Pancreas (tissue), 10 donors: ENCODE measurements around the gene HBS1L. TPM values are rescaled to one million over a fixed set of nuclear protein-coding genes. Genes with fewer than 3 reads are reported as not detected.

ENCODE experiments used
- ATAC-seq, 4 donors: fragments of 200-7000 bp; cut with Tn5 transposase; one replicate each; pipeline versions ENCODE4 v1.8.0 to v1.9.1; 2020; ENCODE audit warnings: mild to moderate bottlenecking in 4 of 4, moderate library complexity in 4 of 4
- DNase-seq, 6 donors: peaks; one replicate each; pipeline ENCODE4 v3.0.0-alpha.2; 2020
- FAIRE-seq: peaks from 2 replicates; lab custom pipeline; 2012; peaks lifted over from hg19 to GRCh38; lab: Jason Lieb, UNC
- H3K27ac ChIP-seq, 4 donors: fragments of 200-600 bp; sonication (generic); 1 replicate in 3 of 4; 2 replicates in 1 of 4; pipeline versions ENCODE4 v1.5.0 to v1.8.0; 2020
- H3K27me3 ChIP-seq, 4 donors: fragments of 200-600 bp; one replicate each; pipeline ENCODE4 v1.8.0; 2021
- H3K36me3 ChIP-seq, 3 donors: fragments of 200-600 bp; sonication (generic) in 1 of 3; one replicate each; pipeline versions ENCODE4 v1.5.0 to v1.8.0; 2020 to 2021
- H3K4me1 ChIP-seq, 3 donors: fragments of 200-600 bp; one replicate each; pipeline ENCODE4 v1.8.0; 2021
- H3K4me3 ChIP-seq, 4 donors: fragments of 200-600 bp; sonication (generic) in 2 of 4; one replicate each; pipeline versions ENCODE4 v1.5.0 to v1.8.0; 2020 to 2021
- H3K9me3 ChIP-seq, 4 donors: fragments of 200-600 bp; one replicate each; pipeline ENCODE4 v1.8.0; 2021
- CTCF ChIP-seq, 4 donors: fragments of 200-600 bp; sonication (generic) in 3 of 4; IDR thresholded peaks; one replicate each; pipeline versions ENCODE4 v1.5.0 to v1.8.0; 2021; ENCODE audit warnings: antibody characterized with exemption in 4 of 4
- WGBS, 2 donors: extraction: QIAGEN DNeasy Blood & Tissue Kit; methylation state at CpG; one replicate each; pipeline ENCODE4 v1.1.7; 2013; 5-methylcytosine and 5-hydroxymethylcytosine counted together
- intact Hi-C, 3 donors: fragments of 100-400 bp; cut with DNase I; formaldehyde crosslinking; loops; one replicate each; pipeline versions ENCODE4 v1.11.1 to v1.14.2; 2022
- polyA plus RNA-seq, 2 donors: library from polyadenylated mRNA; stranded (reverse); fragments of 200-250 nt; gene quantifications; one replicate each; pipeline ENCODE4 v1.2.3, GENCODE V29; 2013
- total RNA-seq, 6 donors: library from RNA; stranded (reverse); fragmentation: NEBNext Ultra II Directional in 4 of 6; extraction: Animal tissue kit (Norgen Biotek cat#: 25700) in 4 of 6; gene quantifications; one replicate each; pipeline versions ENCODE4 v1.2.1 to v1.2.4, GENCODE V29; 2021 to 2023
- donor health status: healthy with polysubstance abuse.
- donor health status: DM: no; HTN: no; CAD: no; lungs with moderate emphysema.
- donor health status: DM: no; HTN: no; CAD: no.
- donor health status: control.
- donor health status: control.
- donor health status: Bipolar disorder and iron deficiency.
- donor health status: DM: yes; HTN: yes; CAD: no.
- donor health status: DM: no; HTN: no; CAD: no.
- donor health status: DM: no; HTN: no; CAD: no.
- donor health status: DM: yes; HTN: yes; CAD: no.

HBS1L gene
- total and polyA plus RNA-seq, 8 donors, result 10.3 to 41.5 (median 38.9) TPM

- ATAC-seq, result peak; percentile 77 to 95 (median 83)
- no peak for TF ChIP-seq CTCF (IDR thresholded peaks at IDR 0.05)
Observed at GRCh38 chr6:135087803-135088202, 33.2 kb upstream of the HBS1L start.

GRCh38 chr6:135087403-135087802 is 32.8 kb upstream of the HBS1L start:
- FAIRE-seq, result no peak
- H3K4me1 ChIP-seq, result peaks cover 0 to 11% (median 0%) of the 10 kb centered on the region in 3 donors
- peak in 1 of 4 donors; percentile 8 for ATAC-seq
- no peaks in the 10 kb centered on the region for H3K27me3 ChIP-seq
- H3K4me3 ChIP-seq, result no peak overlapping the region
- no peaks in the 10 kb centered on the region for H3K9me3 ChIP-seq
- WGBS, 2 donors, result 80% methylated on average over 3 of the region's 3 CpGs
- H3K36me3 ChIP-seq, result no peaks in the 10 kb centered on the region
- DNase-seq, result no peak
- TF ChIP-seq CTCF (IDR thresholded peaks at IDR 0.05), result no peak
- intact Hi-C loops, result no loop called here
- no peak overlapping the region for H3K27ac ChIP-seq

More at GRCh38 chr6:135087803-135088202, 33.2 kb upstream of the HBS1L start:
- intact Hi-C loops, result no loop called here
- H3K4me3 ChIP-seq, result no peak overlapping the region
- H3K36me3 ChIP-seq, result no peaks in the 10 kb centered on the region
- DNase-seq (peak in 4 of 6 donors; percentile 25 to 51 (median 42)), FAIRE-seq (no peak)
- no peaks in the 10 kb centered on the region for H3K9me3 ChIP-seq
- 13 to 14% methylated on average over 5 of the region's 5 CpGs for WGBS, 2 donors
- no peak overlapping the region for H3K27ac ChIP-seq
- peaks cover 0 to 11% (median 0%) of the 10 kb centered on the region in 3 donors for H3K4me1 ChIP-seq
- H3K27me3 ChIP-seq, result no peaks in the 10 kb centered on the region

GRCh38 chr6:135086414-135086764 is 31.8 kb upstream of the HBS1L start:
- no peaks in the 10 kb centered on the region for H3K36me3 ChIP-seq
- intact Hi-C loops, result no loop called here
- peaks cover 0 to 11% (median 0%) of the 10 kb centered on the region in 3 donors for H3K4me1 ChIP-seq
- FAIRE-seq (no peak), ATAC-seq (no peak), DNase-seq (no peak)
- H3K27ac ChIP-seq, result no peak overlapping the region
- TF ChIP-seq CTCF (IDR thresholded peaks at IDR 0.05), result no peak
- 64 to 67% methylated on average over 5 of the region's 5 CpGs for WGBS, 2 donors
- H3K4me3 ChIP-seq, result no peak overlapping the region
- no peaks in the 10 kb centered on the region for H3K9me3 ChIP-seq
- H3K27me3 ChIP-seq, result no peaks in the 10 kb centered on the region

GRCh38 chr6:135085700-135086413 is 31.2 kb upstream of the HBS1L start:
- Histone ChIP-seq H3K9me3 (no peaks in the 10 kb centered on the region), H3K27ac (no peak overlapping the region), H3K27me3 (no peaks in the 10 kb centered on the region), H3K4me3 (no peak overlapping the region), H3K36me3 (no peaks in the 10 kb centered on the region), H3K4me1 (peaks cover 0 to 11% (median 0%) of the 10 kb centered on the region in 3 donors)
- no peak for TF ChIP-seq CTCF (IDR thresholded peaks at IDR 0.05)
- WGBS, 2 donors, result 83 to 86% methylated on average over 1 of the region's 1 CpG
- FAIRE-seq, result no peak
- peak in 1 of 4 donors; percentile 50 for ATAC-seq
- intact Hi-C loops, result no loop called here
- peak in 1 of 6 donors; percentile 18 for DNase-seq

- no peak for TF ChIP-seq CTCF (IDR thresholded peaks at IDR 0.05)
- ATAC-seq (no peak), DNase-seq (no peak), FAIRE-seq (no peak)
- WGBS, 2 donors, result 89 to 97% methylated on average over 1 of the region's 1 CpG
- Histone ChIP-seq H3K4me3 (no peak overlapping the region), H3K4me1 (peaks cover 0 to 11% (median 0%) of the 10 kb centered on the region in 3 donors), H3K27ac (no peak overlapping the region), H3K9me3 (no peaks in the 10 kb centered on the region), H3K27me3 (no peaks in the 10 kb centered on the region), H3K36me3 (no peaks in the 10 kb centered on the region)
- intact Hi-C loops, result no loop called here
Observed at GRCh38 chr6:135084916-135085269, 30.3 kb upstream of the HBS1L start.
